ENCODE measurements around the gene SMTNL2.

Gene SMTNL2

GRCh38 chr17:4545217-4545951 is 38.9 kb upstream of the SMTNL2 start:
- DNase-seq, result no peak

DNA sequence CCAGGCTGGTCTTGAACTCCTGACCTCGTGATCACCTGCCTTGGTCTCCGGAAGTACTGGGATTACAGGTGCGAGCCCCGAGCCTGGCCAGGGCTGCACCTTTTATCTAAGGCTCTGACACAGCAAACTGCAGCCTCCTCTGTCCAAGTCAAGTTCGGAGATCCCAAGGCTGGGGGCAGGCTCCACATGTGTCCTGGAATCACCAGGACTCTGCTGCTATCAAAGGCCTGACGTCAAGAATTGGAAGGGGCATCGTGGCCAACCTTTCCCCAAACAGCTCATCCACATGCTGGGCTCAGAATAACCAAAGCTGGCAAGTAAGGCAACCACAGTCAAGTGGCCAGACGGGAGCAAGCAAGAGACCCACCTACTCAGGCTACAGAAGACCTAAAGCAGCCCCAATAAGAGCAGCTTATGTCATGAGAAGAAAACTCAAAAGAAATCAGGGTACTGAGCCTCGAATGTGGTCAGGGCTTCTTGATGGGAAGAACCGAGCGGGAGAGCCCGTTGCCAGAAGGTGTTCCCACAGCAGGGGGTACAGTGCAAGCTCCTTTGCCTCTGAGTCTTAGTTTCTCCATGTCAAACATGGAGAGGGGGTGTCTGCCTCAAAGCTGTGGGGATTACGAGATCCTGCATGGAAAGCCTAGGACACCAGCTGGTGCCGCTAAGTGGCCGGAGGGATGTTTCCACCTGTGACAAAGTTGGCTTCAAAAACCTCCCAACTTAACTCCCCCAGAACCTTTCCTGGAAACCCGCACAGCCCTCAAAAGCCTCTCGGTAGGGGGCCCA is 37.0 kb upstream of the SMTNL2 start:
- DNase-seq, result no peak

DNA sequence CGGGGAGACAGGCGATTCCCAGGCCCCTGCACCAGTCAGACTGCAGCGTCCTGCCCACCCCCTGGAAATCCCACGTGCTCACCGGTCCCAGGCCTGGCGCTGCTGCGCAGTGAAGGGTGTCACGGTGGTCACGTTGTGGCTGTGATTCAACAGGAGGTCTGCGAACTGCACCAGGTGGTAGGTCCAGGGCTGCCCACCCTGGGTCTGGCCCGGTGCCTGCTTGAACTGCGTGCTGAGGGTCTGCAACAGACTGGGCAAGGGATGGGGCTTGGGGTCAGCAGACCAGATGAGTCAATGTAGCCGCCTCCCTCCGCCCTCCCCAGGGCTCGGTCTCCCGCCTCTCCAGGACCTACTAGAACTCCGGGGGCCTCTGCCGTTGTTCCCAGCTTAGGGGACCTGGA is 36.3 kb upstream of the SMTNL2 start:
- DNase-seq, result no peak

GRCh38 chr17:4548721-4549531 is 35.4 kb upstream of the SMTNL2 start:
- no peak for DNase-seq

- no peak for DNase-seq
Measured at GRCh38 chr17:4549781-4550533, 34.4 kb upstream of the SMTNL2 start.

GRCh38 chr17:4550534-4551039 is 33.7 kb upstream of the SMTNL2 start:
- DNase-seq, result no peak

DNA sequence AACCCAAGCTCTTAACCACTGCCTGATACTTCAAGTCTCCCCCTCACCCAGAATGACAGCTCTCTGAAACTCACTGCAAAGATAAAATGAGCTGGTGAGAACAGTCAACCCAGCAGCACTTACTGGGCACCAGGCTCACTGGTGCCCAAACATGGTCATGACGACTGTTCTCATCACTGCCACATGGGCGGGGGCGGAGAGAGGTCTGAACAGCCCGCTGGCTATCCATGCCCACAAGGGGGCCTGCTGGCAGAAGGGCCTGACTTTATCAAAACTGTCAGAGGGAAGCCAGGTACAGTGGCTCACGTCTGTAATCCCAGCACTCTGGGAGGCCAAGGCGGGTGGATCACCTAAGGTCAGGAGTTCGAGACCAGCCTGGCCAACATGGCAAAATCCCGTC is 33.2 kb upstream of the SMTNL2 start:
- no peak for DNase-seq

- no peak for DNase-seq
Measured at GRCh38 chr17:4551796-4552525, 32.4 kb upstream of the SMTNL2 start.

- no peak for DNase-seq
Measured at GRCh38 chr17:4553669-4554068, 30.7 kb upstream of the SMTNL2 start.

- DNase-seq, result no peak
Measured at GRCh38 chr17:4554441-4554996, 29.8 kb upstream of the SMTNL2 start.

DNA sequence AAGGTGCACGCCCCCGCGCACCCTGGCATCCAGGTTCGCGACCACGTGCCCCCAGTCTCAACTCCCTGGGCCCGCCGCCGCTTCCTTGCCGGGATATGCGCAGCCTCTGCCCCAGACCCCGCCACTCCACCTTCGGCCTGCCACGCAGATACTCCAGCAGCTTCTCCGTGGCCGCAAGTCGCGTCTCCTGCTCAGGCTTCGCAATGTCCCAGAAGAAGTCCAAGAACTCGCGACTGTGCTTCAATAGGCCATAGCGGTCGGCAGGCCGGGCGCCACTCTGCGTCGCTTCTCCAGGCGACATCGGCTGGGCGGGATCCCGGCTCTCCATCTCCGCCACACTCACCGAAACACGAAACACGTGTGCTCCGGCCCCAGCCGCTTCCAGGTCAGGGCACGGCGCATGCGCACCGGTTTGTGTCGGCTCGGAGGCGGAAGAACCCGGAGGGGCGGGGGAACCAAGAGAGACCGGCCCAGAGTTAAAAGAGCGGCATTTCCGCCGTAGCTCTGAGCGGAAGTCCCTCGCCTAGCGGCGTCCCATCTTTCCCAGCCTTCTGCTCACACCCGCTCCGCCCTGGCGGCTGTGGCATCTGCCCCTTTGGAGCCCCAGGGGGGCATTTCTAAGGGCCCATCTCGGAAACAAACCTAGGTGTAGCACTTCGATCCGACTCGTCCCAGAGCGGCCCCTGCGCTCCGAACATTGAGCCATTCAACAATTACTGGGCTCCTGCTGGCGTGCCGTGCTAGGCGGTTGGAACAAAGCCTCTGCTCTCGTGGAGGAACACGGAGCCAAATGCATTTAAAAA is 29.1 kb upstream of the SMTNL2 start, which contains the start of gene MYBBP1A:
TSS of gene MYBBP1A (minus strand) at position 388 of the 803 bp plus-strand sequence. CDS start at position 328, 60 bp downstream.
- DNase-seq, result peak; percentile 89

GRCh38 chr17:4555873-4556759 is 28.2 kb upstream of the SMTNL2 start:
- no peak for DNase-seq

DNA sequence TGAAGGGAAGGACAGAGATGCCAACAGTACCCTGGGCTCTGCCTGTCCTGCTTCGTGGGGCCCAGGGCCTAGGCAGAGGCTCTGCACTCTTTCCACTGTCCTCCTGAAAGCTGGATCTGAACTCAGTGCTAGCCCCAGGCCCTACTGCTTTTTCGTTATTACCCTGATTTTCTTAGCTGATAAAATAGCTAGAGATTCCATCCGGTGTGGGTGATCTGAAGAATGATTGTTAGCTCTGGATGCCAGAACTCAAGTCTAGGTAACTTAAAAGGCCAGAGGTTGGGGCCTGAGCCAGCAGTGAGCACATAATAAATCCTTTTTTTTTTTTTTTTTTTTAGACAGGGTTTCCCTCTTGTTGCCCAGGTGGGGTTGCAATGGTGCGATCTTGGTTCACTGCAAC is 27.3 kb upstream of the SMTNL2 start:
- no peak for DNase-seq

- no peak for DNase-seq
Measured at GRCh38 chr17:4557626-4558346, 26.5 kb upstream of the SMTNL2 start.

- no peak for DNase-seq
Measured at GRCh38 chr17:4558347-4558971, 25.9 kb upstream of the SMTNL2 start.

GRCh38 chr17:4559139-4559791 is 25.1 kb upstream of the SMTNL2 start:
- no peak for DNase-seq

GRCh38 chr17:4559966-4560365 is 24.4 kb upstream of the SMTNL2 start:
- no peak for DNase-seq

- no peak for DNase-seq
Measured at GRCh38 chr17:4560421-4560820, 23.9 kb upstream of the SMTNL2 start, which contains the start of gene GGT6. Gene GGT6 (minus strand): TSS chr17:4560577. CDS start chr17:4560521, 56 bp downstream.

Measured in COR-L47 (cell line).